Body of pancreas (tissue), 4 donors: ENCODE data around the gene PTPRN2. TPM values are rescaled to one million over a fixed set of nuclear protein-coding genes. Genes with fewer than 3 reads are reported as not detected.

Experiments used
- ATAC-seq: fragments of 150-250 bp; one replicate; pipeline ENCODE4 v1.9.1; 2016
- DNase-seq, 4 donors: peaks; one replicate each; pipeline ENCODE4 v3.0.0-alpha.2; 2019
- H3K27ac ChIP-seq, 4 donors: fragments of 200-600 bp; sonication (generic); 1 replicate in 3 of 4; 2 replicates in 1 of 4; pipeline versions ENCODE4 v1.5.1 to v1.6.1; 2016 to 2019; ENCODE audit warnings: mild to moderate bottlenecking in 1 of 4, mixed read lengths in 1 of 4, moderate library complexity in 1 of 4
- H3K27me3 ChIP-seq, 2 donors: fragments of 200-600 bp; sonication (generic); one replicate each; pipeline ENCODE4 v1.6.0; 2016; ENCODE audit warnings: mild to moderate bottlenecking in 1 of 2
- H3K36me3 ChIP-seq, 2 donors: fragments of 200-600 bp; sonication (generic); replicated peaks in 1 of 2; 2 replicates each; pipeline ENCODE4 v1.5.1; 2016; ENCODE audit warnings: low read depth in 2 of 2; ENCODE audit not compliant: insufficient read depth in 1 of 2
- H3K4me1 ChIP-seq: fragments of 200-600 bp; sonication (generic); one replicate; pipeline ENCODE4 v1.6.0; 2016
- H3K4me3 ChIP-seq, 2 donors: fragments of 200-600 bp; sonication (generic); 1 replicate in 1 of 2; 2 replicates in 1 of 2; pipeline ENCODE4 v1.5.1; 2016 to 2019
- H3K9me3 ChIP-seq, 3 donors: fragments of 200-600 bp; sonication (generic); 1 replicate in 2 of 3; 2 replicates in 1 of 3; pipeline ENCODE4 v1.5.1; 2016
- POLR2A ChIP-seq, 3 donors: fragments of 450-650 bp; IDR thresholded peaks; one replicate each; pipeline ENCODE4 v1.6.1; 2016; ENCODE audit warnings: antibody characterized with exemption in 3 of 3, mild to moderate bottlenecking in 2 of 3
- WGBS, 2 donors: methylation state at CpG; one replicate each; pipeline ENCODE4 v1.1.5; 2017; 5-methylcytosine and 5-hydroxymethylcytosine counted together
- intact Hi-C: fragments of 100-400 bp; cut with DNase I; formaldehyde crosslinking; loops from one replicate; pipeline ENCODE4 v1.15.1; 2023
- total RNA-seq, 2 donors: library from RNA; depleted of rRNA; stranded (reverse); fragments of >200 nt; gene quantifications; one replicate each; pipeline ENCODE4 v1.1.0, GENCODE V29; 2016
- TF ChIP-seq, protein P1 (sequence below), 7 experiments: fragments of 450-650 bp in 4 of 7; fragments of 200-600 bp in 3 of 7; sonication (generic) in 3 of 7; IDR thresholded peaks; one replicate each; pipeline ENCODE4 v1.5.1; 2016 to 2019; ENCODE audit warnings: antibody characterized with exemption in 7 of 7

PTPRN2 gene
- total RNA-seq, 2 donors from 2014 or later = 31.6 to 76.1 TPM

- H3K27me3 ChIP-seq = no peaks in the 10 kb centered on the region
- ATAC-seq (no peak), DNase-seq (no peak)
- H3K4me3 ChIP-seq = no peak overlapping the region
- 85 to 96% methylated on average over 6 of the region's 6 CpGs for WGBS, 2 donors
- intact Hi-C loops = no loop called here
- TF ChIP-seq, protein P1, sequence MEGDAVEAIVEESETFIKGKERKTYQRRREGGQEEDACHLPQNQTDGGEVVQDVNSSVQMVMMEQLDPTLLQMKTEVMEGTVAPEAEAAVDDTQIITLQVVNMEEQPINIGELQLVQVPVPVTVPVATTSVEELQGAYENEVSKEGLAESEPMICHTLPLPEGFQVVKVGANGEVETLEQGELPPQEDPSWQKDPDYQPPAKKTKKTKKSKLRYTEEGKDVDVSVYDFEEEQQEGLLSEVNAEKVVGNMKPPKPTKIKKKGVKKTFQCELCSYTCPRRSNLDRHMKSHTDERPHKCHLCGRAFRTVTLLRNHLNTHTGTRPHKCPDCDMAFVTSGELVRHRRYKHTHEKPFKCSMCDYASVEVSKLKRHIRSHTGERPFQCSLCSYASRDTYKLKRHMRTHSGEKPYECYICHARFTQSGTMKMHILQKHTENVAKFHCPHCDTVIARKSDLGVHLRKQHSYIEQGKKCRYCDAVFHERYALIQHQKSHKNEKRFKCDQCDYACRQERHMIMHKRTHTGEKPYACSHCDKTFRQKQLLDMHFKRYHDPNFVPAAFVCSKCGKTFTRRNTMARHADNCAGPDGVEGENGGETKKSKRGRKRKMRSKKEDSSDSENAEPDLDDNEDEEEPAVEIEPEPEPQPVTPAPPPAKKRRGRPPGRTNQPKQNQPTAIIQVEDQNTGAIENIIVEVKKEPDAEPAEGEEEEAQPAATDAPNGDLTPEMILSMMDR (IDR thresholded peaks at IDR 0.05) = no peak
- TF ChIP-seq POLR2A (IDR thresholded peaks at IDR 0.05) = no peak
- H3K4me1 ChIP-seq = peaks cover 35% of the 10 kb centered on the region
- no peaks in the 10 kb centered on the region for H3K36me3 ChIP-seq
- no peak overlapping the region for H3K27ac ChIP-seq
- no peaks in the 10 kb centered on the region for H3K9me3 ChIP-seq
Measured at GRCh38 chr7:158562517-158562916, 25.1 kb downstream of the PTPRN2 start.

DNA sequence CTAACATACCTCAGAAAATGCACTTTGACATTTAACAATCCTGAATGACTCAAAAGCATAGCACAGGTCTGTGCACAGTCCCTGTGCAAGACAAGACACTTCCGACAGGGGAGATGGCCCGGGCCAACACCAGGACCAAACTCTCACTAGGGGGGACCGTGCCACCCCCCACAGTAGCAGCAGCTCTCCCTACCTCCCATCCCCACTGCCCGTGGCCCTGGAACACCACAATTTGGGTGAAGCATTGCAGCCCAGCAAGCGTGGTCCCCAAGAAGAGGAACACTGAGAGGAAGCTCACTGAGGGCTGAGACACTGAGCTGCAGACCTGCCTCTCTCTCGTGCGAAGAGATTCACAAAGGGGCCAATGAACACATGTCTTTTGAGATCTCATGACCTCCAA lies 26.0 kb downstream of the PTPRN2 start:
- Histone ChIP-seq H3K27ac (no peak overlapping the region), H3K36me3 (no peaks in the 10 kb centered on the region), H3K4me3 (no peak overlapping the region), H3K27me3 (no peaks in the 10 kb centered on the region), H3K9me3 (no peaks in the 10 kb centered on the region), H3K4me1 (peaks cover 26% of the 10 kb centered on the region)
- intact Hi-C loops = no loop called here
- WGBS, 2 donors = 88 to 100% methylated on average over 2 to 7 of the region's 7 CpGs
- DNase-seq (no peak), ATAC-seq (no peak)
- TF ChIP-seq, protein P1 (IDR thresholded peaks at IDR 0.05) = no peak
- TF ChIP-seq POLR2A (IDR thresholded peaks at IDR 0.05) = no peak

DNA sequence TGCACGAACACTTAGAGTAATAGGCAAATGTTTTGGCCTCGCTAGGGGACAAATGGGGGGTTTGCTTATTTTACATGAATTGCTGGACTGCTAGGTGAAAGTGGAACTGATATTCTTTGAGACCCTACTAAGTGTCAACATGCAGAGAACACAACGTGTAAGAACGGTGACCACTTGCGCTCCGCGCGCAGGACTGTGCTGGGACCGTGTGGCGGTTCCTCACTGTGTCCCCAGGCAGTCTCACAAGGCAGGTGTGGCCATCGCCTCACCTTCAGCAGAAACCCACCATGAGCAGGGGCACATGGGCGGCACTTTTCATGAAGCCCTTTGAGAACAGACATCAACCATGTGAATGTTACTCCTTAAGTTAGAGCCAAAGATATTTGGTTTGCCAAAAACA lies 27.2 kb downstream of the PTPRN2 start:
- no peak for TF ChIP-seq POLR2A (IDR thresholded peaks at IDR 0.05)
- TF ChIP-seq, protein P1 (IDR thresholded peaks at IDR 0.05) = no peak

DNA sequence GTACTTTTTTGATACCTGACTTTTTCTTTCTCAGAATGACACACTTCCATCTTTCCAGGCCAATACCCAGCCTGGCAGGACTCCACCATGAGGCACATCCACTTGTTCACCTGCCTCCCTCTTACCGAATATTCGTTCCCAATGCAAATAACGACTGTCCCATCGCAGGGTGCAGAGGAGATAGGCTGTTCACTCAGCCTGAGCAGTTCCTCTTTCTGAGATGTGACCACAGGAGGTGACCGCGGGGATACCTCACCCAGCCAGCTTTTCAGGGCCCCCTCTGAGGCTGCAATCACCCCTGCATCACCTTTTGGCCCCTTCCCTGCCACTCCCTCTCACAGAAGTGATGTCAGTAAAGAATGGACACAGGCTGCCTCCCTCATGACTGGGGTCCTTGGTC lies 28.3 kb downstream of the PTPRN2 start:
- Histone ChIP-seq H3K4me1 (peaks cover 3% of the 10 kb centered on the region), H3K4me3 (no peak overlapping the region), H3K36me3 (no peaks in the 10 kb centered on the region), H3K9me3 (no peaks in the 10 kb centered on the region), H3K27me3 (no peaks in the 10 kb centered on the region), H3K27ac (no peak overlapping the region)
- ATAC-seq (no peak), DNase-seq (no peak)
- 62 to 80% methylated on average over 6 of the region's 6 CpGs for WGBS, 2 donors
- intact Hi-C loops = no loop called here
- TF ChIP-seq, protein P1 (IDR thresholded peaks at IDR 0.05) = no peak
- TF ChIP-seq POLR2A (IDR thresholded peaks at IDR 0.05) = no peak

More for the DNA sequence above, 27.2 kb downstream of the PTPRN2 start:
- Histone ChIP-seq H3K27ac (no peak overlapping the region), H3K9me3 (no peaks in the 10 kb centered on the region), H3K36me3 (no peaks in the 10 kb centered on the region), H3K27me3 (no peaks in the 10 kb centered on the region), H3K4me1 (peaks cover 14% of the 10 kb centered on the region), H3K4me3 (no peak overlapping the region)
- intact Hi-C loops = no loop called here
- ATAC-seq = no peak
- DNase-seq = no peak
- 90 to 95% methylated on average over 11 to 12 of the region's 12 CpGs for WGBS, 2 donors

DNA sequence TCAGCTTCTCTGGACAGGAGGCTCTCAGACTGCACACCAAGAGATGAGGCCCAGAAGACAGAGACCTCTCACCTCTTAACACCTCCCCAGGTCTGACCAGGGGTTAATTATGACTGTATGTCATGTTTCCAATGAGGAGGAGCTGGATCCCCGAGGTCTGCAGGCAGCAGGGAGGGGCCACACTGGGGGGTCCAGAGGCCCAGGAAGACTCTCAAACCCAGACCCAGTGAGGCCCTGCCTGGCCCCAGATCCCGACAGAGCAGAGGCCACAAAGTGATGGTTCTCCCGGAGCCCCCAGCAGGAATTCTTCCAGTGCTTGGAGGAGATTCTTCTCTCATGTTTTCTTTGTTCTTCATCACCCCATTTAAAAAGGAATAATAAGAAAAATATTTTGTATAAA lies 28.8 kb downstream of the PTPRN2 start:
- intact Hi-C loops = no loop called here
- no peak for ATAC-seq
- Histone ChIP-seq H3K36me3 (no peaks in the 10 kb centered on the region), H3K27me3 (no peaks in the 10 kb centered on the region), H3K4me1 (no peaks in the 10 kb centered on the region), H3K4me3 (no peak overlapping the region), H3K9me3 (no peaks in the 10 kb centered on the region), H3K27ac (no peak overlapping the region)
- TF ChIP-seq POLR2A (IDR thresholded peaks at IDR 0.05) = no peak
- TF ChIP-seq, protein P1 (IDR thresholded peaks at IDR 0.05) = no peak
- 59 to 75% methylated on average over 2 to 3 of the region's 3 CpGs for WGBS, 2 donors
- DNase-seq = no peak
